PC-9 (cell line): ENCODE results near the gene COP1. TPM values are rescaled to one million over a fixed set of nuclear protein-coding genes. Genes with fewer than 3 reads are reported as not detected.

Source experiments
- BruUV-seq: library from RNA; stranded (reverse); fragments of 400-500 nt; replicated peaks from 2 replicates; lab custom pipeline; 2021; lab: Mats Ljungman, UMichigan
- CTCF ChIA-PET: fragments of 300-600 bp; sonication (Branson Sonifier 250); formaldehyde crosslinking; loops from one replicate; lab custom pipeline; 2022; ENCODE audit warnings: antibody characterized with exemption; lab: Charles Lee
- POLR2A ChIA-PET: fragments of 300-600 bp; sonication (Branson Sonifier 250); formaldehyde crosslinking; loops from one replicate; lab custom pipeline; 2022; ENCODE audit warnings: antibody characterized with exemption; ENCODE audit not compliant: unreplicated experiment; lab: Charles Lee
- DNase-seq, 2 experiments: peaks; one replicate each; pipeline versions ENCODE4 v3.0.0 to v3.0.0-alpha.2; 2015 to 2022; ENCODE audit warnings: mixed read lengths in 1 of 2
- H2AFZ ChIP-seq: fragments of 200-600 bp; sonication (generic); 2 replicates; pipeline ENCODE4 v1.8.1; 2017; ENCODE audit warnings: antibody characterized with exemption
- H3F3A ChIP-seq: fragments of 200-600 bp; sonication (generic); 2 replicates; pipeline ENCODE4 v1.8.1; 2017; ENCODE audit warnings: antibody characterized with exemption, mild to moderate bottlenecking, low read depth; ENCODE audit not compliant: insufficient read depth
- H3K27ac ChIP-seq: fragments of 200-600 bp; sonication (generic); 2 replicates; pipeline ENCODE4 v1.6.1; 2016; ENCODE audit warnings: mixed run types
- H3K27me3 ChIP-seq: fragments of 200-600 bp; sonication (generic); 2 replicates; pipeline ENCODE4 v1.6.1; 2016; ENCODE audit warnings: low read depth, mixed run types; ENCODE audit not compliant: insufficient read depth
- H3K36me3 ChIP-seq: fragments of 200-600 bp; sonication (generic); 2 replicates; pipeline ENCODE4 v1.6.1; 2016; ENCODE audit warnings: low read depth, mixed run types
- H3K4me1 ChIP-seq: fragments of 200-600 bp; sonication (generic); replicated peaks from 2 replicates; pipeline ENCODE4 v1.6.1; 2016; ENCODE audit warnings: mixed run types; ENCODE audit not compliant: insufficient read depth
- H3K4me2 ChIP-seq: fragments of 200-600 bp; sonication (generic); 2 replicates; pipeline ENCODE4 v1.6.1; 2017; ENCODE audit warnings: mixed run types
- H3K4me3 ChIP-seq: fragments of 200-600 bp; sonication (generic); 2 replicates; pipeline ENCODE4 v1.6.1; 2016; ENCODE audit warnings: mixed run types
- H3K79me2 ChIP-seq: fragments of 200-600 bp; sonication (generic); 2 replicates; pipeline ENCODE4 v1.6.1; 2017; ENCODE audit warnings: low read depth, mixed run types
- H3K9me2 ChIP-seq: fragments of 200-600 bp; sonication (generic); 2 replicates; pipeline ENCODE4 v1.8.1; 2017; ENCODE audit warnings: mild to moderate bottlenecking; ENCODE audit not compliant: insufficient read depth
- H3K9me3 ChIP-seq: fragments of 200-600 bp; sonication (generic); 2 replicates; pipeline ENCODE4 v1.8.1; 2016; ENCODE audit warnings: low read depth; ENCODE audit not compliant: insufficient read depth
- H4K20me1 ChIP-seq: fragments of 200-600 bp; sonication (generic); 2 replicates; pipeline ENCODE4 v1.8.1; 2017; ENCODE audit not compliant: insufficient read depth
- EZH2 ChIP-seq: fragments of 200-600 bp; sonication (generic); IDR thresholded peaks from 2 replicates; pipeline ENCODE4 v1.8.0; 2017; ENCODE audit warnings: antibody characterized with exemption, low read depth
- intact Hi-C: fragments of 100-400 bp; cut with micrococcal nuclease; formaldehyde crosslinking; loops from one replicate; pipeline ENCODE4 v1.10.0; 2022; ENCODE audit not compliant: unreplicated experiment
- total RNA-seq: library from RNA; stranded (reverse); gene quantifications from 2 replicates; pipeline ENCODE4 v1.2.3, GENCODE V29; 2021
- TF ChIP-seq, protein P1 (sequence below): fragments of 200-600 bp; sonication (generic); conservative IDR thresholded peaks from 2 replicates; pipeline ENCODE4 v1.6.1; 2017; ENCODE audit warnings: mixed run types, antibody characterized with exemption, mild to moderate bottlenecking, moderate library complexity

COP1 gene
- total RNA-seq, 1 experiment from 2014 or later, result 38.0 TPM

DNA sequence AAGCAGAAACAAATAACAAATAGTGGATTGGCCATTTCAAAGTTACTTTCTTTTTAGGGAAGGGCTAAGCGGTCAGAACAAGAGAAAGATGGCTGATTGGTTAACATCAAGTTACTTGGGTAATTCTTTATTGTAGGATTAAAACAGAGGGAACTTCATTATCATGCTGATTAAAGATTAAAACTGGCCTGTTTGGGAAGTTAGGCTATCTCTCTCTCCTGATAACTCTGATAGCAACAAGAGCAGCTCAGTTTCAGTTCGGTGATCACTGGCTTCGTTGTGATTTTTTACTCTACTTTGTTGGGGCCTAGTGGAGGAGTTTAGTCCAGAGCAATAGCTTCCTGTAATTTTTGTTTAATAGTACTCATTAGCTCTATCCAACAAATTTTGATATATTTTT is 20.5 kb upstream of the COP1 start:
- no peaks in the 10 kb centered on the region for H3K9me3 ChIP-seq
- no peak overlapping the region for H3K27ac ChIP-seq
- H3K4me2 ChIP-seq, result no peak overlapping the region
- no peaks in the 10 kb centered on the region for H4K20me1 ChIP-seq
- no peaks in the 10 kb centered on the region for H3K79me2 ChIP-seq
- intact Hi-C loops, result no loop called here
- 0 out of 2 replicates have a peak overlapping the region, but pooled peaks have one; percentile 28 for H2AFZ ChIP-seq
- H3K4me3 ChIP-seq, result no peak overlapping the region
- H3K4me1 ChIP-seq, result no peaks in the 10 kb centered on the region
- no peaks in the 10 kb centered on the region for H3K27me3 ChIP-seq
- no peaks in the 10 kb centered on the region for H3F3A ChIP-seq
- ChIA-PET CTCF (no interaction called here), POLR2A (no interaction called here)
- BruUV-seq, result no TSS peak
- TF ChIP-seq EZH2, result no peak
- DNase-seq, result no peak
- H3K36me3 ChIP-seq, result no peaks in the 10 kb centered on the region
- H3K9me2 ChIP-seq, result no peaks in the 10 kb centered on the region

DNA sequence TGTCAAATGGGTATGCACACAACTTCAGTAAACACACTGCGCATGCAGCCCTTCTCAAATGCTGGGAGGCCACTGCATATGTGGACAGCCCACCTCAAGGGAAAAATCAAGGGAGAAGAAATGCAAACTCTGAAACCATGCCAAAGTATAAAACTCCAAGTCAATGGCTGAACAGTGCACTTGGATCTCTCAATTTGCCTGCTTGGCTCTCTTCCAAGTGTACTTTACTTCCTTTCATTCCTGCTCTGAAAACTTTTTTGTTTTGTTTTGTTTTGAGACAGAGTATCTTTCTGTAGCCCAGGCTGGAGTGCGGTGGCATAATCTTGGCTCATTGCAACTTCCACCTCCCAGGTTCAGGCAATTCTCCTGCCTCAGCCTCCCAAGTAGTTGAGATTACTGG is 18.8 kb upstream of the COP1 start:
- Histone ChIP-seq H3K4me3 (no peak overlapping the region), H3K9me2 (no peaks in the 10 kb centered on the region), H3K27me3 (no peaks in the 10 kb centered on the region), H3K4me2 (no peak overlapping the region), H3F3A (no peaks in the 10 kb centered on the region), H2AFZ (no peak overlapping the region), H3K27ac (no peak overlapping the region), H4K20me1 (no peaks in the 10 kb centered on the region), H3K79me2 (no peaks in the 10 kb centered on the region), H3K4me1 (no peaks in the 10 kb centered on the region), H3K36me3 (no peaks in the 10 kb centered on the region), H3K9me3 (no peaks in the 10 kb centered on the region)
- DNase-seq, result no peak
- no TSS peak for BruUV-seq
- TF ChIP-seq, protein P1, sequence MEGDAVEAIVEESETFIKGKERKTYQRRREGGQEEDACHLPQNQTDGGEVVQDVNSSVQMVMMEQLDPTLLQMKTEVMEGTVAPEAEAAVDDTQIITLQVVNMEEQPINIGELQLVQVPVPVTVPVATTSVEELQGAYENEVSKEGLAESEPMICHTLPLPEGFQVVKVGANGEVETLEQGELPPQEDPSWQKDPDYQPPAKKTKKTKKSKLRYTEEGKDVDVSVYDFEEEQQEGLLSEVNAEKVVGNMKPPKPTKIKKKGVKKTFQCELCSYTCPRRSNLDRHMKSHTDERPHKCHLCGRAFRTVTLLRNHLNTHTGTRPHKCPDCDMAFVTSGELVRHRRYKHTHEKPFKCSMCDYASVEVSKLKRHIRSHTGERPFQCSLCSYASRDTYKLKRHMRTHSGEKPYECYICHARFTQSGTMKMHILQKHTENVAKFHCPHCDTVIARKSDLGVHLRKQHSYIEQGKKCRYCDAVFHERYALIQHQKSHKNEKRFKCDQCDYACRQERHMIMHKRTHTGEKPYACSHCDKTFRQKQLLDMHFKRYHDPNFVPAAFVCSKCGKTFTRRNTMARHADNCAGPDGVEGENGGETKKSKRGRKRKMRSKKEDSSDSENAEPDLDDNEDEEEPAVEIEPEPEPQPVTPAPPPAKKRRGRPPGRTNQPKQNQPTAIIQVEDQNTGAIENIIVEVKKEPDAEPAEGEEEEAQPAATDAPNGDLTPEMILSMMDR, result no peak
- TF ChIP-seq EZH2, result no peak
- intact Hi-C loops, result no loop called here
- CTCF ChIA-PET, result no interaction called here
- POLR2A ChIA-PET, result no interaction called here

DNA sequence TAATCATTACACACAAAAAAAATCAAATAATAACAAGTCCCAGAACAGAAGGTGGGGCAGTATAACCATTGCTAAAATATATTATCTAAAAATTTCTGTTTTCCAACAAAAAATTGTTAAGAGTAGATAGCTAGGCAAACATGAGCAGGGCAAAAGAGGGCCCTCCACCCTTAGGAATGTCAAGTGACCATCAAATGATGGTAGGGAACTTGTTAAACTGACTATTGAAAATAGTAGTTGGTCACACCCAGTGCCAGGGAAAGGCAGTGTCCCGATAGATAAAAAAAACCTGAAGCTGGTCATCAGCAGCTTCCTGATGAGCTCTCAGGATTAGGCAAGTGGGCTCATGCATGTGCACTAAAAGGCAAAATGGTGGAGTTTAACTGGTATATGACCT is 18.4 kb upstream of the COP1 start:
- Histone ChIP-seq H3F3A (no peaks in the 10 kb centered on the region), H3K9me3 (no peaks in the 10 kb centered on the region), H2AFZ (no peak overlapping the region), H3K36me3 (no peaks in the 10 kb centered on the region), H4K20me1 (no peaks in the 10 kb centered on the region), H3K27me3 (no peaks in the 10 kb centered on the region), H3K4me2 (no peak overlapping the region), H3K4me1 (no peaks in the 10 kb centered on the region), H3K4me3 (no peak overlapping the region), H3K27ac (no peak overlapping the region), H3K9me2 (no peaks in the 10 kb centered on the region), H3K79me2 (no peaks in the 10 kb centered on the region)
- BruUV-seq, result no TSS peak
- ChIA-PET CTCF (no interaction called here), POLR2A (no interaction called here)
- TF ChIP-seq EZH2, result no peak
- TF ChIP-seq, protein P1, result no peak
- DNase-seq, result no peak
- intact Hi-C loops, result no loop called here

DNA sequence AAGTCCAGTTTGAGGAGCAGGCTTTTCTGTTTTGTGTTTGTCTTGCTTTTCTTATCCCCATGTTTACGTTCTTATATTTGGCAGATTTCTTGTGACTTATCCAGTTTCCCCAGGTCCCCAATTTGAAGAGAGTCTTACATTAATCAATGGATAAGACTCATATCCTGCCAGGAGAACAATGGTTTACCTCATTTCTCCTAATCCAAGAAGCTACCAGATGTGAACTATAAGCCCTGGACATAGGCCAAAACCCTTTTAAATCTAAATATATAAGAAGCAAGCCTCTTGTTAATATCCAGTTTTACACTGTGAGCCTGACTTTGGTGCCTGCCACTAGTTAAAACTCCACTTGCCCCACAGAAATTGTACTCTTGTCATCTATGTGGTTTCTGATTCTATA is 15.1 kb upstream of the COP1 start:
- CTCF ChIA-PET, result no interaction called here
- BruUV-seq, result no TSS peak
- intact Hi-C loops, result no loop called here

More for the DNA sequence above, 15.1 kb upstream of the COP1 start:
- H3K4me2 ChIP-seq, result no peak overlapping the region
- no peaks in the 10 kb centered on the region for H3K4me1 ChIP-seq
- no peaks in the 10 kb centered on the region for H3K9me2 ChIP-seq
- POLR2A ChIA-PET, result no interaction called here
- no peak overlapping the region for H2AFZ ChIP-seq
- no peaks in the 10 kb centered on the region for H4K20me1 ChIP-seq
- no peaks in the 10 kb centered on the region for H3K79me2 ChIP-seq
- H3K9me3 ChIP-seq, result no peaks in the 10 kb centered on the region
- H3K27me3 ChIP-seq, result no peaks in the 10 kb centered on the region
- DNase-seq, result no peak
- no peak overlapping the region for H3K4me3 ChIP-seq
- no peak for TF ChIP-seq EZH2
- TF ChIP-seq, protein P1, result no peak
- H3K36me3 ChIP-seq, result no peaks in the 10 kb centered on the region
- no peaks in the 10 kb centered on the region for H3F3A ChIP-seq
- no peak overlapping the region for H3K27ac ChIP-seq
